T-helper 1 cell treated with Interleukin-12 subunit alpha and Interleukin-12 subunit beta and Interleukin-4 antibody, amounts not matched to agents 30 μg/mL and 1 μg/mL, for 36 hours (primary cell): ENCODE data around the gene FGD3.
A peak's percentile ranks its signal among the peaks of the same experiment; 100 is the strongest.

Experiments used
- H3K27ac Mint-ChIP-seq: one replicate; pipeline ENCODE4 v1.8.0; 2021; ENCODE audit warnings: mild to moderate bottlenecking, mixed read lengths
- H3K27me3 Mint-ChIP-seq: one replicate; pipeline ENCODE4 v1.8.0; 2021; ENCODE audit warnings: low read depth, mixed read lengths
- H3K36me3 Mint-ChIP-seq: one replicate; pipeline ENCODE4 v1.8.0; 2021; ENCODE audit warnings: low read depth, mixed read lengths
- H3K4me1 Mint-ChIP-seq: one replicate; pipeline ENCODE4 v1.8.0; 2021; ENCODE audit warnings: low read depth, mixed read lengths
- H3K4me3 Mint-ChIP-seq: one replicate; pipeline ENCODE4 v1.8.0; 2021; ENCODE audit warnings: mild to moderate bottlenecking, moderate library complexity, mixed read lengths
- H3K9me3 Mint-ChIP-seq: one replicate; pipeline ENCODE4 v1.8.0; 2021; ENCODE audit warnings: mixed read lengths

FGD3 gene

GRCh38 chr9:93059715-93060578 is 112.6 kb downstream of the FGD3 start:
- Mint-ChIP-seq H3K4me3 (peak overlapping the region; percentile 91), H3K4me1 (peaks cover 59% of the 10 kb centered on the region), H3K9me3 (no peaks in the 10 kb centered on the region), H3K27me3 (no peaks in the 10 kb centered on the region), H3K27ac (peak overlapping the region; percentile 95), H3K36me3 (peaks cover 30% of the 10 kb centered on the region)

GRCh38 chr9:93060746-93061259 is 113.5 kb downstream of the FGD3 start:
- Mint-ChIP-seq H3K36me3 (peaks cover 35% of the 10 kb centered on the region), H3K27me3 (no peaks in the 10 kb centered on the region), H3K27ac (peak overlapping the region; percentile 95), H3K4me3 (peak overlapping the region; percentile 91), H3K4me1 (peaks cover 65% of the 10 kb centered on the region), H3K9me3 (no peaks in the 10 kb centered on the region)

- no peaks in the 10 kb centered on the region for H3K9me3 Mint-ChIP-seq
- H3K36me3 Mint-ChIP-seq: peaks cover 38% of the 10 kb centered on the region
- H3K27ac Mint-ChIP-seq: peak overlapping the region; percentile 95
- peaks cover 68% of the 10 kb centered on the region for H3K4me1 Mint-ChIP-seq
- H3K4me3 Mint-ChIP-seq: peak overlapping the region; percentile 91
- no peaks in the 10 kb centered on the region for H3K27me3 Mint-ChIP-seq
These were observed 114.0 kb downstream of the FGD3 start for GRCh38 chr9:93061260-93061751.

GRCh38 chr9:93061791-93062763 is 114.8 kb downstream of the FGD3 start:
- Mint-ChIP-seq H3K4me1 (peaks cover 73% of the 10 kb centered on the region), H3K4me3 (peak overlapping the region; percentile 91), H3K27me3 (no peaks in the 10 kb centered on the region), H3K36me3 (peaks cover 43% of the 10 kb centered on the region), H3K9me3 (no peaks in the 10 kb centered on the region), H3K27ac (peak overlapping the region; percentile 95)

GRCh38 chr9:93064392-93065134 is 117.2 kb downstream of the FGD3 start:
- Mint-ChIP-seq H3K9me3 (no peaks in the 10 kb centered on the region), H3K4me1 (peaks cover 75% of the 10 kb centered on the region), H3K27ac (peak overlapping the region; percentile 96), H3K4me3 (peak overlapping the region; percentile 81), H3K36me3 (peaks cover 56% of the 10 kb centered on the region), H3K27me3 (no peaks in the 10 kb centered on the region)

- H3K4me3 Mint-ChIP-seq: peak overlapping the region; percentile 81
- H3K9me3 Mint-ChIP-seq: no peaks in the 10 kb centered on the region
- peaks cover 54% of the 10 kb centered on the region for H3K36me3 Mint-ChIP-seq
- H3K27ac Mint-ChIP-seq: peak overlapping the region; percentile 96
- no peaks in the 10 kb centered on the region for H3K27me3 Mint-ChIP-seq
- peaks cover 73% of the 10 kb centered on the region for H3K4me1 Mint-ChIP-seq
These were observed 117.9 kb downstream of the FGD3 start for GRCh38 chr9:93065135-93065720.

GRCh38 chr9:93066978-93067603 is 119.8 kb downstream of the FGD3 start:
- Mint-ChIP-seq H3K36me3 (peaks cover 50% of the 10 kb centered on the region), H3K27me3 (no peaks in the 10 kb centered on the region), H3K27ac (peak overlapping the region; percentile 45), H3K4me3 (peak overlapping the region; percentile 12), H3K4me1 (peaks cover 59% of the 10 kb centered on the region), H3K9me3 (no peaks in the 10 kb centered on the region)

GRCh38 chr9:93068956-93069355 is 121.6 kb downstream of the FGD3 start:
- Mint-ChIP-seq H3K27me3 (no peaks in the 10 kb centered on the region), H3K36me3 (peaks cover 50% of the 10 kb centered on the region), H3K4me3 (no peak overlapping the region), H3K4me1 (peaks cover 50% of the 10 kb centered on the region), H3K27ac (no peak overlapping the region), H3K9me3 (no peaks in the 10 kb centered on the region)

- no peaks in the 10 kb centered on the region for H3K9me3 Mint-ChIP-seq
- peaks cover 37% of the 10 kb centered on the region for H3K36me3 Mint-ChIP-seq
- peaks cover 34% of the 10 kb centered on the region for H3K4me1 Mint-ChIP-seq
These were observed 124.1 kb downstream of the FGD3 start for GRCh38 chr9:93071464-93071863.

GRCh38 chr9:93072383-93072795 is 125.1 kb downstream of the FGD3 start:
- Mint-ChIP-seq H3K4me3 (no peak overlapping the region), H3K36me3 (peaks cover 33% of the 10 kb centered on the region), H3K9me3 (no peaks in the 10 kb centered on the region), H3K27me3 (no peaks in the 10 kb centered on the region), H3K27ac (peak overlapping the region; percentile 49), H3K4me1 (peaks cover 28% of the 10 kb centered on the region)

More at GRCh38 chr9:93071464-93071863, 124.1 kb downstream of the FGD3 start:
- Mint-ChIP-seq H3K4me3 (no peak overlapping the region), H3K27ac (no peak overlapping the region), H3K27me3 (no peaks in the 10 kb centered on the region)

- Mint-ChIP-seq H3K36me3 (peaks cover 37% of the 10 kb centered on the region), H3K27me3 (no peaks in the 10 kb centered on the region), H3K4me1 (peaks cover 22% of the 10 kb centered on the region), H3K9me3 (no peaks in the 10 kb centered on the region), H3K4me3 (no peak overlapping the region), H3K27ac (no peak overlapping the region)
These were observed 128.9 kb downstream of the FGD3 start for GRCh38 chr9:93076101-93076791.

- no peaks in the 10 kb centered on the region for H3K9me3 Mint-ChIP-seq
- peaks cover 38% of the 10 kb centered on the region for H3K36me3 Mint-ChIP-seq
- H3K4me1 Mint-ChIP-seq: peaks cover 25% of the 10 kb centered on the region
- H3K27ac Mint-ChIP-seq: no peak overlapping the region
- no peak overlapping the region for H3K4me3 Mint-ChIP-seq
- H3K27me3 Mint-ChIP-seq: no peaks in the 10 kb centered on the region
These were observed 129.4 kb downstream of the FGD3 start for GRCh38 chr9:93076792-93077128.

GRCh38 chr9:93077367-93077766 is 130.0 kb downstream of the FGD3 start:
- Mint-ChIP-seq H3K27ac (peak overlapping the region; percentile 3), H3K9me3 (no peaks in the 10 kb centered on the region), H3K27me3 (no peaks in the 10 kb centered on the region), H3K36me3 (peaks cover 41% of the 10 kb centered on the region), H3K4me3 (no peak overlapping the region), H3K4me1 (peaks cover 27% of the 10 kb centered on the region)
